A673 (cell line): ENCODE measurements around the gene MYOF. TPM values are rescaled to one million over a fixed set of nuclear protein-coding genes. Genes with fewer than 3 reads are reported as not detected.

Experiments
- BruUV-seq: library from RNA; stranded (reverse); fragments of 400-500 nt; replicated peaks from 2 replicates; lab custom pipeline; 2021; lab: Mats Ljungman, UMichigan
- CTCF ChIA-PET: fragments of 300-600 bp; sonication (Branson Sonifier 250); formaldehyde crosslinking; loops from one replicate; lab custom pipeline; 2022; ENCODE audit warnings: antibody characterized with exemption; lab: Charles Lee
- POLR2A ChIA-PET: fragments of 300-600 bp; sonication (Branson Sonifier 250); formaldehyde crosslinking; loops from one replicate; lab custom pipeline; 2022; ENCODE audit warnings: antibody characterized with exemption; ENCODE audit not compliant: low non-redundant PET; lab: Charles Lee
- DNase-seq: peaks from one replicate; pipeline ENCODE4 v3.0.0-alpha.2; 2015; ENCODE audit warnings: low spot score
- H3K27ac ChIP-seq: fragments of 200-600 bp; sonication (generic); 2 replicates; pipeline ENCODE4 v1.5.1; 2016; ENCODE audit warnings: mixed run types, low read depth, mild to moderate bottlenecking, mixed read lengths, antibody characterized with exemption, low read length; ENCODE audit not compliant: poor library complexity, severe bottlenecking
- H3K27me3 ChIP-seq: fragments of 200-600 bp; sonication (generic); replicated peaks from 2 replicates; pipeline ENCODE4 v1.6.1; 2017; ENCODE audit warnings: mixed run types, low read depth, mild to moderate bottlenecking, mixed read lengths, antibody characterized with exemption, low read length; ENCODE audit not compliant: insufficient read depth, poor library complexity
- H3K36me3 ChIP-seq: fragments of 200-600 bp; sonication (generic); 2 replicates; pipeline ENCODE4 v1.6.1; 2016; ENCODE audit warnings: mixed run types, mild to moderate bottlenecking, mixed read lengths, antibody characterized with exemption, low read length; ENCODE audit not compliant: insufficient read depth, poor library complexity, severe bottlenecking
- H3K4me1 ChIP-seq: fragments of 200-600 bp; sonication (generic); 2 replicates; pipeline ENCODE4 v1.6.1; 2017; ENCODE audit warnings: mixed run types, mild to moderate bottlenecking, mixed read lengths, antibody characterized with exemption, low read length; ENCODE audit not compliant: insufficient read depth, poor library complexity, severe bottlenecking
- H3K4me3 ChIP-seq: fragments of 200-600 bp; sonication (generic); 2 replicates; pipeline ENCODE4 v1.5.1; 2016; ENCODE audit warnings: low read depth, mixed run types, mild to moderate bottlenecking, mixed read lengths, low read length; ENCODE audit not compliant: poor library complexity, severe bottlenecking
- H3K9me3 ChIP-seq: fragments of 200-600 bp; sonication (generic); 2 replicates; pipeline ENCODE4 v1.6.1; 2016; ENCODE audit warnings: mixed run types, low read depth, mild to moderate bottlenecking, mixed read lengths, antibody characterized with exemption, low read length; ENCODE audit not compliant: poor library complexity, severe bottlenecking
- EZH2 ChIP-seq: fragments of 200-600 bp; sonication (generic); IDR thresholded peaks from 2 replicates; pipeline ENCODE4 v1.6.1; 2017; ENCODE audit warnings: borderline replicate concordance, low read depth, mild to moderate bottlenecking, mixed read lengths, antibody characterized with exemption, low read length; ENCODE audit not compliant: poor library complexity, severe bottlenecking
- intact Hi-C: fragments of 100-400 bp; cut with micrococcal nuclease; formaldehyde crosslinking; loops from one replicate; pipeline ENCODE4 v1.10.0; 2022; ENCODE audit not compliant: unreplicated experiment
- total RNA-seq: library from RNA; stranded (reverse); gene quantifications from 2 replicates; pipeline ENCODE4 v1.2.3, GENCODE V29; 2021
- TF ChIP-seq, protein P1 (sequence below): fragments of 300-800, 200-600 bp; sonication (generic); conservative IDR thresholded peaks from 2 replicates; pipeline ENCODE4 v1.5.1; 2017; ENCODE audit warnings: low read depth, mild to moderate bottlenecking, antibody characterized with exemption, low read length, moderate library complexity, mixed read lengths

MYOF gene
- total RNA-seq, 1 experiment from 2014 or later = 24.2 TPM

DNA sequence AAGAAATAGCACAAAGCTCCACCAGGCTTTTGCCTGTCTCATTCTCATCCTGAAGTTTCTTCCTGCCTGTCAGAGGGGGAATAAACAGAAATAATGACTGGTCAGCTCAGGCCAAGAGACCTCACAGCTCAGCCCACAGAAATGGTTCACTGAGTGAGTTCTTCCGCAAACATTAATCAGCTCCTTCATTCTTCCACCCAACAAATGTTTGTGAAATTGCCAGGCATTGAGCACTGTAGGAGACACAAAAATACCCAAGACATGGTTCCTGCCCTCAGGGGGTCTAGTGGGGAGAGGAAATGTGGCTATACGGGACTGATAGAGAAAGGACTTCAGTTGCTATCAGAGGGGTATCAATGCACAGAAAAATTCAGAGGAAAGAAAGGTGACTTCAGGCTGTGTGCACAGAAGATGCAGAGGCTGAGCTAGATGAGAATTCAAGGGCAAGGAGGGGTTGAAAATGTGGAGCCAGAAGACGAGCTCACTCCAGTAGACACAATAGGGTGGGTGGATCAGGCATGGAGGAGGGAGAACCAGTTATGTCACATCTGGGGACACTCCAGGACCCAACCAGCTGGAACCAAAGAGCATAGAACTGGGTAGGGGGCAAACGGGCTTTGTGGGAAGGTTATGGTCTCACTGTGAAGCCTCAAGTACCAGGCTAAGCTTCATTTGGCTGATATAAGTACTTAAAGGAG is 20.9 kb downstream of the MYOF start:
- H3K4me1 ChIP-seq = peaks cover 23% of the 10 kb centered on the region
- ChIA-PET POLR2A (no interaction called here), CTCF (interaction anchor here (1.4 kb wide), 1 partner anchor 21 kb away, joined by 4 read pairs; the partner anchor contains the start of gene MYOF)
- H3K4me3 ChIP-seq = no peak overlapping the region
- DNase-seq = no peak
- intact Hi-C loops = no loop called here
- no peaks in the 10 kb centered on the region for H3K9me3 ChIP-seq
- BruUV-seq = no TSS peak
- H3K36me3 ChIP-seq = no peaks in the 10 kb centered on the region
- H3K27ac ChIP-seq = no peak overlapping the region
- H3K27me3 ChIP-seq = no peaks in the 10 kb centered on the region
- no peak for TF ChIP-seq EZH2
- TF ChIP-seq, protein P1, sequence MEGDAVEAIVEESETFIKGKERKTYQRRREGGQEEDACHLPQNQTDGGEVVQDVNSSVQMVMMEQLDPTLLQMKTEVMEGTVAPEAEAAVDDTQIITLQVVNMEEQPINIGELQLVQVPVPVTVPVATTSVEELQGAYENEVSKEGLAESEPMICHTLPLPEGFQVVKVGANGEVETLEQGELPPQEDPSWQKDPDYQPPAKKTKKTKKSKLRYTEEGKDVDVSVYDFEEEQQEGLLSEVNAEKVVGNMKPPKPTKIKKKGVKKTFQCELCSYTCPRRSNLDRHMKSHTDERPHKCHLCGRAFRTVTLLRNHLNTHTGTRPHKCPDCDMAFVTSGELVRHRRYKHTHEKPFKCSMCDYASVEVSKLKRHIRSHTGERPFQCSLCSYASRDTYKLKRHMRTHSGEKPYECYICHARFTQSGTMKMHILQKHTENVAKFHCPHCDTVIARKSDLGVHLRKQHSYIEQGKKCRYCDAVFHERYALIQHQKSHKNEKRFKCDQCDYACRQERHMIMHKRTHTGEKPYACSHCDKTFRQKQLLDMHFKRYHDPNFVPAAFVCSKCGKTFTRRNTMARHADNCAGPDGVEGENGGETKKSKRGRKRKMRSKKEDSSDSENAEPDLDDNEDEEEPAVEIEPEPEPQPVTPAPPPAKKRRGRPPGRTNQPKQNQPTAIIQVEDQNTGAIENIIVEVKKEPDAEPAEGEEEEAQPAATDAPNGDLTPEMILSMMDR = no peak

- TF ChIP-seq EZH2 = no peak
- TF ChIP-seq, protein P1 = no peak
- H3K27ac ChIP-seq = peak overlapping the region; percentile 63
- no peaks in the 10 kb centered on the region for H3K36me3 ChIP-seq
- H3K4me3 ChIP-seq = no peak overlapping the region
- no TSS peak for BruUV-seq
- CTCF ChIA-PET = no interaction called here
- no peak for DNase-seq
- intact Hi-C loops = no loop called here
- peaks cover 16% of the 10 kb centered on the region for H3K4me1 ChIP-seq
- no peaks in the 10 kb centered on the region for H3K27me3 ChIP-seq
- POLR2A ChIA-PET = no interaction called here
- no peaks in the 10 kb centered on the region for H3K9me3 ChIP-seq
Measured at GRCh38 chr10:93459466-93459865, 22.7 kb downstream of the MYOF start.

DNA sequence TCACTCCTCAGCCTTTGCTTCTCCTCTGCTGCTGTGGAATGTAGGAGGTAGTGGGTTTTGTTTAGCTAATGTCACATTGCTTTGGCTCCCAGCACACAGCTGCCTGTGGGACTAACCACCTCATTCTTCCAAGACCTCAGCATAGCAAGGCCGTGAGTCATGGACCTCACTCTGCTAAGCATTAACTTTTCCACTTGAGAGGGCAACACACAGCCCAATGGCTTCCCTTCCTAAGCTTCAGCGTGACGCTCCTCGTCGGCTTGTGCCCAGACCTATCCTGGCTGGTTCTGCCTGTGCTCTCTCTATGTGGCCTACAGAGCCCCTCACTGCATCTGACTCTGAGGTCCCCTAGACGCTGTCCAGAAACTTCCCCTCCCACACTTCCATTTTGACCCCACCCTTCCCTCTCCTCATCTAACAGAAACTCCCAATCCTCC is 23.3 kb downstream of the MYOF start:
- Histone ChIP-seq H3K9me3 (no peaks in the 10 kb centered on the region), H3K4me3 (no peak overlapping the region), H3K4me1 (peaks cover 16% of the 10 kb centered on the region), H3K27ac (peak overlapping the region; percentile 63), H3K36me3 (no peaks in the 10 kb centered on the region), H3K27me3 (no peaks in the 10 kb centered on the region)
- ChIA-PET CTCF (no interaction called here), POLR2A (no interaction called here)
- BruUV-seq = no TSS peak
- no peak for TF ChIP-seq EZH2
- intact Hi-C loops = no loop called here
- DNase-seq = peak; percentile 87
